HEK293 (cell line): ENCODE measurements around the gene ZNF385C.

Experiments
- AEBP2 ChIP-seq: fragments of 450-650 bp; formaldehyde crosslinking; IDR thresholded peaks from 2 replicates; pipeline ENCODE4 v1.5.1; 2016; ENCODE audit warnings: missing biosample characterization, missing genetic modification characterization, borderline replicate concordance
- EGR2 ChIP-seq: fragments of 450-650 bp; formaldehyde crosslinking; IDR thresholded peaks from 2 replicates; pipeline ENCODE4 v1.5.1; 2016; ENCODE audit warnings: low read depth, missing biosample characterization, missing genetic modification characterization
- KLF7 ChIP-seq: fragments of 450-650 bp; formaldehyde crosslinking; IDR thresholded peaks from 2 replicates; pipeline ENCODE4 v1.5.1; 2016; ENCODE audit warnings: missing biosample characterization, missing genetic modification characterization, borderline replicate concordance
- REPIN1 ChIP-seq: fragments of 450-650 bp; formaldehyde crosslinking; IDR thresholded peaks from 2 replicates; pipeline ENCODE4 v1.5.1; 2017; ENCODE audit warnings: missing biosample characterization, missing genetic modification characterization, low read depth
- SCRT1 ChIP-seq: fragments of 450-650 bp; formaldehyde crosslinking; IDR thresholded peaks from 2 replicates; pipeline ENCODE4 v1.5.1; 2016; ENCODE audit warnings: missing biosample characterization, missing genetic modification characterization, borderline replicate concordance
- SETDB1 ChIP-seq: IDR thresholded peaks from one replicate; pipeline ENCODE4 v1.6.1; 2017; ENCODE audit warnings: mild to moderate bottlenecking, low read length, moderate library complexity, mixed read lengths; ENCODE audit not compliant: insufficient read length
- ZBTB20 ChIP-seq: fragments of 450-650 bp; formaldehyde crosslinking; IDR thresholded peaks from 2 replicates; pipeline ENCODE4 v1.5.1; 2016; ENCODE audit warnings: missing biosample characterization, missing genetic modification characterization
- ZBTB7A ChIP-seq: fragments of 450-650 bp; formaldehyde crosslinking; IDR thresholded peaks from 2 replicates; pipeline ENCODE4 v1.5.1; 2016; ENCODE audit warnings: low read depth, missing biosample characterization, missing genetic modification characterization
- ZFP41 ChIP-seq: fragments of 450-650 bp; formaldehyde crosslinking; IDR thresholded peaks from 2 replicates; pipeline ENCODE4 v1.5.1; 2016; ENCODE audit warnings: missing biosample characterization, missing genetic modification characterization, borderline replicate concordance
- ZNF112 ChIP-seq: fragments of 450-650 bp; formaldehyde crosslinking; IDR thresholded peaks from 2 replicates; pipeline ENCODE4 v1.5.0; 2017; ENCODE audit warnings: missing biosample characterization, missing genetic modification characterization
- ZNF140 ChIP-seq: fragments of 450-650 bp; formaldehyde crosslinking; IDR thresholded peaks from 2 replicates; pipeline ENCODE4 v1.5.1; 2016; ENCODE audit warnings: missing biosample characterization, missing genetic modification characterization
- ZNF18 ChIP-seq: fragments of 450-650 bp; formaldehyde crosslinking; IDR thresholded peaks from 2 replicates; pipeline ENCODE4 v1.5.1; 2016; ENCODE audit warnings: missing biosample characterization, missing genetic modification characterization
- ZNF239 ChIP-seq: fragments of 450-650 bp; formaldehyde crosslinking; IDR thresholded peaks from 2 replicates; pipeline ENCODE4 v1.5.1; 2016; ENCODE audit warnings: missing biosample characterization, missing genetic modification characterization
- ZNF274 ChIP-seq, 2 experiments: fragments of 200-500 bp in 1 of 2; fragments of 450-650 bp in 1 of 2; sonication (Bioruptor generic) in 1 of 2; formaldehyde crosslinking in 1 of 2; IDR thresholded peaks; 2 replicates each; pipeline versions ENCODE4 v1.5.1 to v1.6.1; 2014 to 2016; ENCODE audit warnings: borderline replicate concordance in 1 of 2, inconsistent platforms in 1 of 2, low read length in 1 of 2, missing biosample characterization in 1 of 2, missing genetic modification characterization in 1 of 2
- ZNF391 ChIP-seq: fragments of 450-650 bp; formaldehyde crosslinking; IDR thresholded peaks from 2 replicates; pipeline ENCODE4 v1.5.1; 2016; ENCODE audit warnings: low read depth, missing biosample characterization, missing genetic modification characterization, borderline replicate concordance
- ZNF473 ChIP-seq: fragments of 450-650 bp; formaldehyde crosslinking; IDR thresholded peaks from 2 replicates; pipeline ENCODE4 v1.5.1; 2017; ENCODE audit warnings: missing biosample characterization, missing genetic modification characterization
- ZNF514 ChIP-seq: fragments of 450-650 bp; formaldehyde crosslinking; IDR thresholded peaks from 2 replicates; pipeline ENCODE4 v1.5.1; 2016; ENCODE audit warnings: missing biosample characterization, missing genetic modification characterization
- ZNF529 ChIP-seq: fragments of 450-650 bp; formaldehyde crosslinking; IDR thresholded peaks from 2 replicates; pipeline ENCODE4 v1.5.1; 2017; ENCODE audit warnings: missing genetic modification characterization, missing biosample characterization; ENCODE audit not compliant: insufficient replicate concordance
- ZNF544 ChIP-seq: fragments of 450-650 bp; formaldehyde crosslinking; IDR thresholded peaks from 2 replicates; pipeline ENCODE4 v1.5.0; 2017; ENCODE audit warnings: missing biosample characterization, missing genetic modification characterization
- ZNF571 ChIP-seq: fragments of 450-650 bp; formaldehyde crosslinking; IDR thresholded peaks from 2 replicates; pipeline ENCODE4 v1.5.0; 2017; ENCODE audit warnings: missing biosample characterization, missing genetic modification characterization
- ZNF585B ChIP-seq: fragments of 450-650 bp; formaldehyde crosslinking; IDR thresholded peaks from 2 replicates; pipeline ENCODE4 v1.5.1; 2016; ENCODE audit warnings: missing biosample characterization, missing genetic modification characterization
- ZNF623 ChIP-seq: fragments of 450-650 bp; formaldehyde crosslinking; IDR thresholded peaks from 2 replicates; pipeline ENCODE4 v1.5.1; 2016; ENCODE audit warnings: missing biosample characterization, missing genetic modification characterization
- ZNF692 ChIP-seq: fragments of 450-650 bp; formaldehyde crosslinking; IDR thresholded peaks from 2 replicates; pipeline ENCODE4 v1.5.1; 2016; ENCODE audit warnings: missing biosample characterization, missing genetic modification characterization
- ZNF747 ChIP-seq: fragments of 450-650 bp; formaldehyde crosslinking; IDR thresholded peaks from 2 replicates; pipeline ENCODE4 v1.5.1; 2016; ENCODE audit warnings: missing biosample characterization, missing genetic modification characterization
- ZNF768 ChIP-seq: fragments of 450-650 bp; formaldehyde crosslinking; IDR thresholded peaks from 2 replicates; pipeline ENCODE4 v1.5.1; 2018; ENCODE audit warnings: missing biosample characterization, mild to moderate bottlenecking, missing genetic modification characterization
- ZNF777 ChIP-seq: fragments of 450-650 bp; formaldehyde crosslinking; IDR thresholded peaks from 2 replicates; pipeline ENCODE4 v1.5.1; 2017; ENCODE audit warnings: missing biosample characterization, missing genetic modification characterization, borderline replicate concordance
- ZNF785 ChIP-seq: fragments of 450-650 bp; formaldehyde crosslinking; IDR thresholded peaks from 2 replicates; pipeline ENCODE4 v1.5.1; 2016; ENCODE audit warnings: missing biosample characterization, missing genetic modification characterization
- ZNF830 ChIP-seq: fragments of 450-650 bp; IDR thresholded peaks from 2 replicates; pipeline ENCODE4 v1.5.0; 2018; ENCODE audit warnings: missing biosample characterization, missing genetic modification characterization, low read depth, mild to moderate bottlenecking, moderate library complexity
- ZSCAN16 ChIP-seq: fragments of 450-650 bp; formaldehyde crosslinking; IDR thresholded peaks from 2 replicates; pipeline ENCODE4 v1.5.1; 2016; ENCODE audit warnings: missing biosample characterization, missing genetic modification characterization
- ZSCAN30 ChIP-seq: fragments of 450-650 bp; IDR thresholded peaks from 2 replicates; pipeline ENCODE4 v1.5.1; 2018; ENCODE audit warnings: missing biosample characterization, mild to moderate bottlenecking, missing genetic modification characterization, moderate library complexity
- TF ChIP-seq, protein P1 (sequence below): fragments of 450-650 bp; formaldehyde crosslinking; optimal IDR thresholded peaks from 2 replicates; pipeline ENCODE3; 2016; ENCODE audit warnings: missing biosample characterization, mild to moderate bottlenecking, missing genetic modification characterization
- TF ChIP-seq, protein P2 (sequence below): fragments of 450-650 bp; formaldehyde crosslinking; IDR thresholded peaks from 2 replicates; pipeline ENCODE4 v1.5.1; 2016; ENCODE audit warnings: missing biosample characterization, missing genetic modification characterization, low read depth

The ZNF385C gene

DNA sequence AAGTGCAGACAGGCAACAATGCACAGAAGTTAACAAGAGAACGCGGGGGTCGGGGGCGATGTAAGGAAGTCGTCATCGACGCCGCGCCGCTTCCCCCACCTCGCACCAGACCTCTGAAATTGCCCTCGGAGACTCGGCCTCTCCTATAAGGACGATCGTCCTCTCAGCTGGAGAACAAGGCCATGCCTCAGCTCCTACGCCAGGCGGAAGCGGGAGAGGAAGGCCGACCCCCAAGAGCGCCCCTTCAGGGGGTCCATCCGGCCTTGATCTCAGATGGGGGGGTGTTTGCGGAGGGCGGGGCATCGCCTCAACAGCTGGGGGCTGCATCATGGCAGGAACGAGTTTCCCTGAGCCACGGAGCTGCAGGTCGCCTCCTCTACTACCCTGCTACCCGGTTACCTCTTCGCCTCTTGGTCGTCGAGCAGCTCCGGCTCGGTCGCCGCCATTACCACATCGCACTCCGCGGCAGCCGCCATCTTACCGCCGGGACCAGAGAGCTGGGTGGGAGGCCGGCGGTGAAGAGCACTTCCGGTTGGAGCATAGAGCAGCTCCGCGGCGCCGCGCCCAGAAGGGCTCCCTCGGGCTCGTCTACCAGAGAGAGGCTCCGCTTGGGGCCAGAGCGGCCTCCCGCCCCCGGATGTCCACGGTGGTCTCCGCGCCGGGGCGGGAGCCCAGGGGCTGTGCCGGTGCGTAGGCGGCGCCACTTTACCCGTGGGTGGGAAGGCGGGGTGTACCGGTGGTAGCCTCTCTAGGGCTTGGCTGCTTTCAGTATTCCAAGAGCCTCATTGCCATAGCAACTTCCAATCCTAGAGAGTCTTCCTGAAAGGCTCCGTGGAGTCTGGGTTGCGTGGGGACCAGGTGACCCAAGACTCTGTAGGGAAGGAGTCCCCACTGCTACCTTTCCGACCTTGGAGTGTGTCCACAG is 81.1 kb downstream of the ZNF385C start, which contains the start of gene DNAJC7 (continued):
- TF ChIP-seq ZNF18 (tag by site-specific recombination) (0 out of 2 replicates have a peak, but pooled peaks have one; percentile 38), ZNF529 (tag by site-specific recombination) (no peak), ZNF830 (tag by site-specific recombination) (no peak), ZNF623 (tag by site-specific recombination) (no peak), ZNF785 (tag by site-specific recombination) (no peak), ZNF544 (tag by site-specific recombination) (no peak), ZNF747 (tag by site-specific recombination) (no peak), SETDB1 (no peak), ZNF585B (tag by site-specific recombination) (no peak), ZNF692 (peak; percentile 67; the same call in 1 of the 2 replicates), ZFP41 (no peak), ZNF777 (0 out of 2 replicates have a peak, but pooled peaks have one; percentile 71), ZNF473 (tag by site-specific recombination) (no peak), ZNF391 (tag by site-specific recombination) (peak; percentile 65; the same call in 1 of the 2 replicates), KLF7 (tag by site-specific recombination) (peak; percentile 59; the same call in 1 of the 2 replicates), REPIN1 (tag by site-specific recombination) (0 out of 2 replicates have a peak, but pooled peaks have one; percentile 28), ZBTB20 (tag by site-specific recombination) (peak; percentile 37; the same call in 1 of the 2 replicates), ZNF571 (no peak), ZNF140 (tag by site-specific recombination) (no peak), ZNF274 (IDR thresholded peaks at IDR 0.05; ENCODE audit: low read length) (no peak), ZNF274 (tag by site-specific recombination; IDR thresholded peaks at IDR 0.05; ENCODE audit: borderline replicate concordance) (no peak), EGR2 (tag by site-specific recombination) (peak; percentile 98), ZSCAN30 (tag by site-specific recombination) (peak; percentile 12; the same call in 1 of the 2 replicates), ZNF239 (tag by site-specific recombination) (no peak), ZBTB7A (tag by site-specific recombination) (peak; percentile 87), ZNF112 (tag by site-specific recombination) (no peak), ZNF768 (tag by site-specific recombination) (no peak), ZNF514 (no peak), AEBP2 (tag by site-specific recombination) (no peak), ZSCAN16 (no peak), SCRT1 (no peak)
- TF ChIP-seq, protein P1, sequence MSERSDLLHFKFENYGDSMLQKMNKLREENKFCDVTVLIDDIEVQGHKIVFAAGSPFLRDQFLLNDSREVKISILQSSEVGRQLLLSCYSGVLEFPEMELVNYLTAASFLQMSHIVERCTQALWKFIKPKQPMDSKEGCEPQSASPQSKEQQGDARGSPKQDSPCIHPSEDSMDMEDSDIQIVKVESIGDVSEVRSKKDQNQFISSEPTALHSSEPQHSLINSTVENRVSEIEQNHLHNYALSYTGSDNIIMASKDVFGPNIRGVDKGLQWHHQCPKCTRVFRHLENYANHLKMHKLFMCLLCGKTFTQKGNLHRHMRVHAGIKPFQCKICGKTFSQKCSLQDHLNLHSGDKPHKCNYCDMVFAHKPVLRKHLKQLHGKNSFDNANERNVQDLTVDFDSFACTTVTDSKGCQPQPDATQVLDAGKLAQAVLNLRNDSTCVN (tag by site-specific recombination) = peak; percentile 43
- TF ChIP-seq, protein P2, sequence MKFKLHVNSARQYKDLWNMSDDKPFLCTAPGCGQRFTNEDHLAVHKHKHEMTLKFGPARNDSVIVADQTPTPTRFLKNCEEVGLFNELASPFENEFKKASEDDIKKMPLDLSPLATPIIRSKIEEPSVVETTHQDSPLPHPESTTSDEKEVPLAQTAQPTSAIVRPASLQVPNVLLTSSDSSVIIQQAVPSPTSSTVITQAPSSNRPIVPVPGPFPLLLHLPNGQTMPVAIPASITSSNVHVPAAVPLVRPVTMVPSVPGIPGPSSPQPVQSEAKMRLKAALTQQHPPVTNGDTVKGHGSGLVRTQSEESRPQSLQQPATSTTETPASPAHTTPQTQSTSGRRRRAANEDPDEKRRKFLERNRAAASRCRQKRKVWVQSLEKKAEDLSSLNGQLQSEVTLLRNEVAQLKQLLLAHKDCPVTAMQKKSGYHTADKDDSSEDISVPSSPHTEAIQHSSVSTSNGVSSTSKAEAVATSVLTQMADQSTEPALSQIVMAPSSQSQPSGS = peak; percentile 37; the same call in 1 of the 2 replicates
